ENCODE data around the gene HOXA3. TPM values are rescaled to one million over a fixed set of nuclear protein-coding genes. Genes with fewer than 3 reads are reported as not detected.

Gene HOXA3
- total RNA-seq, 1 donor: 3.5 TPM

GRCh38 chr7:27163288-27164044 lies 11.1 kb upstream of the HOXA3 start:
- no peak for TF ChIP-seq CTCF (IDR thresholded peaks at IDR 0.05; ENCODE audit: insufficient read depth, low read length)
- H3K4me3 ChIP-seq (ENCODE audit: low read depth, low read length): no peak overlapping the region
- no peak for DNase-seq (ENCODE audit: low read depth)

GRCh38 chr7:27162561-27163287 lies 10.3 kb upstream of the HOXA3 start:
- H3K4me3 ChIP-seq (ENCODE audit: low read depth, low read length): no peak overlapping the region
- TF ChIP-seq CTCF (IDR thresholded peaks at IDR 0.05; ENCODE audit: insufficient read depth, low read length): no peak
- DNase-seq (ENCODE audit: low read depth): no peak

- DNase-seq (ENCODE audit: low read depth): no peak
- no peak overlapping the region for H3K4me3 ChIP-seq (ENCODE audit: low read depth, low read length)
- no peak for TF ChIP-seq CTCF (IDR thresholded peaks at IDR 0.05; ENCODE audit: insufficient read depth, low read length)
These were observed 9.6 kb upstream of the HOXA3 start for GRCh38 chr7:27161721-27162560.

- no peak for TF ChIP-seq CTCF (IDR thresholded peaks at IDR 0.05; ENCODE audit: insufficient read depth, low read length)
- peak overlapping the region; percentile 67 for H3K4me3 ChIP-seq (ENCODE audit: low read depth, low read length)
- no peak for DNase-seq (ENCODE audit: low read depth)
These were observed 8.9 kb upstream of the HOXA3 start for GRCh38 chr7:27161214-27161720.

DNA sequence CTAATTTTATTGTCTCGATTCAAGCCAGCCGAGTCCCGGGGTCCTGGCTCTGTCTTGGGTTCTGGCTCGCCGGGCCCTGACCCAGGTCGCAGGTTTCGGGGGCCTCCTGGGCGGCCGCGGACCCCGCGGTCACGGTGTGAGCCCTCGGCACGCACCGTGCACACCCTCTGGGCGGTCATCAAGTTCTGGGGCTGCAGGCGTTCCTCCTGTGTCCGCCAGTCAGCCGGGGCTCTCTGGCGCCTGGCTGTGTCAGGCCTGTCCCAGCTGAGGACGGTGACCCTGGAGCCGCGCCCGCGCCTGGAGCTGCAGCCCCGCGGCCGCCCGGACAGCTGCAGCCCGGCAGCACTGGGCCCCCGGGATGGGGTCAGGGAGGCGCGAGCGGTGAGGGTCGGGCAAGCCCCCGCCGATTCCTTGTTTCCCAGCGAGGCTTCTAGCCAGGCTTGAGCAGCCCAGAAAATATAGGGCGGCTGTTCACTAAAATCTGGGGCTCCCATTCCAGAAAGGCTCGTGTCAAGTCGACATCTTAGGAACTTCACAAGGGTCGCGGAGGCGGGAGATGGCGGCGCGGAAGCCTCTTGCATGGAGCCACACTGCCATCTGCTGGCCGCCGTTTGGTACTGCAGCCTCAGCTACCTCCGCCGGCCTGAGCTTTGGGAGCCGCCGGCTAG lies 8.3 kb upstream of the HOXA3 start:
- peak overlapping the region; percentile 67 for H3K4me3 ChIP-seq (ENCODE audit: low read depth, low read length)
- peak; percentile 96 for TF ChIP-seq CTCF (IDR thresholded peaks at IDR 0.05; ENCODE audit: insufficient read depth, low read length)
- peak; percentile 78 for DNase-seq (ENCODE audit: low read depth)

- TF ChIP-seq CTCF (IDR thresholded peaks at IDR 0.05; ENCODE audit: insufficient read depth, low read length): no peak
- DNase-seq (ENCODE audit: low read depth): no peak
- no peak overlapping the region for H3K4me3 ChIP-seq (ENCODE audit: low read depth, low read length)
These were observed 7.8 kb upstream of the HOXA3 start for GRCh38 chr7:27160145-27160545.

Data from fibroblast of the aortic adventitia (primary cell).